K562 (cell line): Measurements from ENCODE around the gene RPP21. TPM values are rescaled to one million over a fixed set of nuclear protein-coding genes. Genes with fewer than 3 reads are reported as not detected.

Experiments used
- ATF3 ChIP-seq, 2 experiments: fragments of 450-650 bp in 1 of 2; sonication (generic) in 1 of 2; formaldehyde crosslinking in 1 of 2; IDR thresholded peaks in 1 of 2; conservative IDR thresholded peaks in 1 of 2; 2 replicates each; pipeline versions ENCODE4 v1.6.1 to v1.8.1; 2016 to 2023; ENCODE audit warnings: mild to moderate bottlenecking in 2 of 2, moderate library complexity in 2 of 2, inconsistent platforms in 1 of 2, missing genetic modification reagents in 1 of 2
- BCLAF1 ChIP-seq, 2 experiments: fragments of 450-650 bp in 1 of 2; IDR thresholded peaks; 2 replicates each; pipeline ENCODE4 v1.6.1; 2011 to 2017; ENCODE audit warnings: low read depth in 2 of 2, antibody characterized with exemption in 1 of 2, borderline replicate concordance in 1 of 2, low read length in 1 of 2, mild to moderate bottlenecking in 1 of 2, mixed read lengths in 1 of 2; ENCODE audit not compliant: control insufficient read depth in 1 of 2
- CBX5 ChIP-seq: IDR thresholded peaks from 2 replicates; pipeline ENCODE4 v1.6.1; 2014; ENCODE audit warnings: low read depth, borderline replicate concordance
- EGR1 ChIP-seq: fragments of 450-650 bp; conservative IDR thresholded peaks from 2 replicates; pipeline ENCODE4 v1.6.1; 2017; ENCODE audit warnings: mild to moderate bottlenecking
- ELK1 ChIP-seq: sonication (generic); formaldehyde crosslinking; IDR thresholded peaks from 2 replicates; pipeline ENCODE4 v1.8.1; 2022; ENCODE audit warnings: missing genetic modification reagents
- GABPA ChIP-seq: fragments of 200-800 bp; sonication (Bioruptor generic); conservative IDR thresholded peaks from 2 replicates; pipeline ENCODE4 v1.6.1; 2016; ENCODE audit warnings: low read depth, missing genetic modification characterization, missing compliant biosample characterization
- HEY1 ChIP-seq: fragments of 250-450 bp; sonication (Bioruptor Pico); IDR thresholded peaks from 2 replicates; pipeline ENCODE4 v1.5.0; 2020; ENCODE audit warnings: mild to moderate bottlenecking, moderate library complexity, borderline replicate concordance
- HOMEZ ChIP-seq: fragments of 250-450 bp; sonication (Bioruptor Pico); IDR thresholded peaks from 2 replicates; pipeline ENCODE4 v1.4.0; 2020; ENCODE audit warnings: mild to moderate bottlenecking, moderate library complexity
- JUN ChIP-seq, 2 experiments: sonication (generic) in 1 of 2; formaldehyde crosslinking in 1 of 2; IDR thresholded peaks; 2 replicates each; pipeline versions ENCODE4 v1.6.1 to v1.8.0; 2012 to 2022; ENCODE audit warnings: borderline replicate concordance in 2 of 2, mild to moderate bottlenecking in 2 of 2, improper control_type of control experiment in 1 of 2, low read depth in 1 of 2, low read length in 1 of 2, missing genetic modification reagents in 1 of 2
- KDM1A ChIP-seq, 2 experiments: fragments of 450-650 bp; IDR thresholded peaks; 2 replicates each; pipeline ENCODE4 v1.6.1; 2016; ENCODE audit warnings: mild to moderate bottlenecking in 2 of 2
- KLF6 ChIP-seq: fragments of 250-450 bp; sonication (Bioruptor Pico); IDR thresholded peaks from 2 replicates; pipeline ENCODE4 v1.4.0; 2020; ENCODE audit warnings: mild to moderate bottlenecking, moderate library complexity, borderline replicate concordance
- SRSF1 ChIP-seq: fragments of 200-400 bp; formaldehyde crosslinking; IDR thresholded peaks from 2 replicates; pipeline ENCODE4 v1.6.1; 2017; ENCODE audit warnings: mild to moderate bottlenecking, low read depth, low read length, moderate library complexity
- STAT6 ChIP-seq: sonication (generic); formaldehyde crosslinking; IDR thresholded peaks from 2 replicates; pipeline ENCODE4 v1.8.1; 2023; ENCODE audit warnings: mild to moderate bottlenecking, missing genetic modification reagents
- TCF7 ChIP-seq: sonication (generic); IDR thresholded peaks from 2 replicates; pipeline ENCODE4 v1.6.1; 2016; ENCODE audit warnings: antibody characterized with exemption, borderline replicate concordance
- ZNF12 ChIP-seq: sonication (generic); formaldehyde crosslinking; IDR thresholded peaks from 2 replicates; pipeline ENCODE4 v1.4.0; 2020; ENCODE audit warnings: mild to moderate bottlenecking, missing genetic modification reagents
- ZNF644 ChIP-seq: fragments of 200-800 bp; sonication (Bioruptor generic); IDR thresholded peaks from 2 replicates; pipeline ENCODE4 v1.6.1; 2016; ENCODE audit warnings: low read depth, missing genetic modification characterization, missing compliant biosample characterization
- polyA plus RNA-seq, 8 experiments: library from polyadenylated mRNA; depleted of rRNA in 4 of 8; stranded (reverse) in 5 of 8; unstranded in 3 of 8; fragments of >200 nt; fragmentation: Nextera tagmentation in 2 of 8; fragmentation: Illumina TruSeq in 1 of 8; extraction: Ambion mirVana in 2 of 8; extraction: Trizol in 1 of 8; gene quantifications; 2 replicates each; pipeline versions ENCODE4 v1.2.1 to v1.2.3, GENCODE V29; 2011 to 2014; ENCODE audit warnings: inconsistent platforms in 1 of 8, missing spikeins in 1 of 8
- total RNA-seq, 7 experiments: library from RNA; depleted of rRNA in 6 of 7; stranded (reverse); fragments of >200 nt in 6 of 7; fragmentation: Illumina TruSeq in 2 of 7; extraction: Trizol in 2 of 7; gene quantifications; 2 replicates each; pipeline versions ENCODE4 v1.2.1 to v1.2.3, GENCODE V29; 2011 to 2021; ENCODE audit warnings: low replicate concordance in 1 of 7

RPP21 gene
- total and polyA plus RNA-seq, 9 of the 15 experiments (the other 6 are each of a cell fraction or from before 2014, with no cell fraction given), result 62.1 to 362 (median 166) TPM

GRCh38 chr6:30344191-30344867 lies 627 bp upstream of the RPP21 start (continued):
- TF ChIP-seq BCLAF1 (IDR thresholded peaks at IDR 0.05; ENCODE audit: borderline replicate concordance in 1 of 2, control insufficient read depth in 1 of 2, low read depth in 2 of 2, low read length in 1 of 2) (no peak), JUN (IDR thresholded peaks at IDR 0.05; ENCODE audit: borderline replicate concordance, low read depth, low read length) (peak; percentile 51; the same call in 1 of the 2 replicates), JUN (CRISPR knock-in tag; IDR thresholded peaks at IDR 0.05; ENCODE audit: borderline replicate concordance) (no peak), HOMEZ (CRISPR knock-in tag) (no peak), CBX5 (no peak), KLF6 (CRISPR knock-in tag) (no peak), EGR1 (0 out of 2 replicates have a peak, but pooled peaks have one; percentile 24), KDM1A (IDR thresholded peaks at IDR 0.05) (peak; percentile 53 to 57; a peak in 2 of 4 replicates), ELK1 (CRISPR knock-in tag) (no peak), ATF3 (IDR thresholded peaks at IDR 0.05) (peak; percentile 78), ATF3 (CRISPR knock-in tag; conservative IDR thresholded peaks at IDR 0.05) (peak; percentile 51; the same call in 1 of the 2 replicates), HEY1 (CRISPR knock-in tag) (no peak), ZNF644 (tag) (no peak), GABPA (tag) (no peak), SRSF1 (no peak), STAT6 (no peak), TCF7 (no peak), ZNF12 (CRISPR knock-in tag) (no peak)
